SK-N-SH (cell line): ENCODE data around the gene RILPL1. TPM values are rescaled to one million over a fixed set of nuclear protein-coding genes. Genes with fewer than 3 reads are reported as not detected.

Experiments
- CTCF ChIA-PET: fragments of 300-600, 350-600 bp; formaldehyde crosslinking; extraction: SDS; loops from one replicate; lab custom pipeline; 2021; lab: Yijun Ruan, JAX
- POLR2A ChIA-PET: fragments of 350-600 bp; sonication (Branson Sonifier 250); formaldehyde crosslinking; extraction: SDS; loops from one replicate; lab custom pipeline; 2020; ENCODE audit warnings: antibody characterized with exemption, inconsistent platforms; lab: Yijun Ruan, JAX
- DNase-seq: peaks from one replicate; pipeline ENCODE4 v3.0.0; 2012
- H2AFZ ChIP-seq: fragments of 200-600 bp; sonication (generic); 2 replicates; pipeline ENCODE4 v1.8.1; 2016; ENCODE audit warnings: antibody characterized with exemption, mild to moderate bottlenecking, low read depth
- H3F3A ChIP-seq: fragments of 200-600 bp; sonication (generic); replicated peaks from 2 replicates; pipeline ENCODE3; 2016; ENCODE audit warnings: antibody characterized with exemption, mild to moderate bottlenecking; ENCODE audit not compliant: insufficient read depth
- H3K27ac ChIP-seq, 2 experiments: fragments of 200-500 bp in 1 of 2; fragments of 200-600 bp in 1 of 2; sonication (Bioruptor generic) in 1 of 2; sonication (generic), shearing (Covaris generic) in 1 of 2; 2 replicates each; pipeline versions ENCODE4 v1.5.1 to v1.6.1; 2014 to 2016; ENCODE audit warnings: low read depth in 2 of 2, inconsistent platforms in 1 of 2, low read length in 1 of 2, mild to moderate bottlenecking in 1 of 2, mixed read lengths in 1 of 2
- H3K27me3 ChIP-seq: fragments of 200-600 bp; sonication (generic), shearing (Covaris generic); 2 replicates; pipeline ENCODE4 v1.6.1; 2016; ENCODE audit warnings: mixed run types; ENCODE audit not compliant: insufficient read depth
- H3K36me3 ChIP-seq, 2 experiments: fragments of 200-500 bp in 1 of 2; fragments of 200-600 bp in 1 of 2; sonication (Bioruptor generic) in 1 of 2; sonication (generic) in 1 of 2; replicated peaks in 1 of 2; 2 replicates each; pipeline versions ENCODE3 to v1.5.1; 2014 to 2016; ENCODE audit warnings: low read length in 1 of 2, mild to moderate bottlenecking in 1 of 2; ENCODE audit not compliant: insufficient read depth in 2 of 2, control insufficient read depth in 1 of 2
- H3K4me1 ChIP-seq, 2 experiments: fragments of 200-500 bp in 1 of 2; fragments of 200-600 bp in 1 of 2; sonication (Bioruptor generic) in 1 of 2; sonication (generic), shearing (Covaris generic) in 1 of 2; 2 replicates each; pipeline versions ENCODE4 v1.5.1 to v1.6.1; 2014 to 2016; ENCODE audit warnings: low read depth in 1 of 2, low read length in 1 of 2, mixed run types in 1 of 2; ENCODE audit not compliant: insufficient read depth in 2 of 2, control insufficient read depth in 1 of 2
- H3K4me2 ChIP-seq: fragments of 200-600 bp; sonication (generic), shearing (Covaris generic); 2 replicates; pipeline ENCODE4 v1.6.1; 2017; ENCODE audit warnings: mixed run types
- H3K4me3 ChIP-seq, 2 experiments: fragments of 200-500 bp in 1 of 2; fragments of 200-600 bp in 1 of 2; sonication (Bioruptor generic) in 1 of 2; sonication (generic), shearing (Covaris generic) in 1 of 2; 2 replicates each; pipeline versions ENCODE4 v1.5.1 to v1.8.1; 2014 to 2016; ENCODE audit warnings: low read depth in 2 of 2, inconsistent platforms in 1 of 2, low read length in 1 of 2, mild to moderate bottlenecking in 1 of 2, mixed read lengths in 1 of 2, moderate library complexity in 1 of 2
- H3K79me2 ChIP-seq: fragments of 200-600 bp; sonication (generic); 2 replicates; pipeline ENCODE4 v1.8.1; 2017; ENCODE audit warnings: mild to moderate bottlenecking; ENCODE audit not compliant: insufficient read depth
- H3K9ac ChIP-seq: fragments of 200-600 bp; sonication (generic); 2 replicates; pipeline ENCODE4 v1.6.1; 2017; ENCODE audit warnings: mixed run types
- H3K9me2 ChIP-seq: fragments of 200-600 bp; sonication (generic); 2 replicates; pipeline ENCODE4 v1.6.1; 2017; ENCODE audit warnings: mixed run types
- H3K9me3 ChIP-seq: fragments of 200-600 bp; sonication (generic); 2 replicates; pipeline ENCODE4 v1.6.1; 2017; ENCODE audit warnings: mixed run types, mild to moderate bottlenecking, moderate library complexity
- H4K20me1 ChIP-seq: fragments of 200-600 bp; sonication (generic); 2 replicates; pipeline ENCODE4 v1.6.1; 2017; ENCODE audit warnings: mild to moderate bottlenecking, mixed run types; ENCODE audit not compliant: insufficient read depth
- ELF1 ChIP-seq: IDR thresholded peaks from 2 replicates; pipeline ENCODE4 v1.4.0; 2012
- EZH2phosphoT487 ChIP-seq: fragments of 200-600 bp; sonication (generic); IDR thresholded peaks from 2 replicates; pipeline ENCODE4 v1.6.1; 2017; ENCODE audit warnings: low read depth, mixed run types, mild to moderate bottlenecking, antibody characterized with exemption, moderate library complexity, borderline replicate concordance
- FOSL2 ChIP-seq: IDR thresholded peaks from 2 replicates; pipeline ENCODE4 v1.4.0; 2012; ENCODE audit warnings: low read depth, mild to moderate bottlenecking, moderate library complexity, borderline replicate concordance
- FOXJ3 ChIP-seq: sonication (generic); formaldehyde crosslinking; IDR thresholded peaks from 2 replicates; pipeline ENCODE4 v1.5.1; 2020; ENCODE audit warnings: mild to moderate bottlenecking, missing genetic modification reagents
- FOXM1 ChIP-seq: IDR thresholded peaks from 2 replicates; pipeline ENCODE4 v1.4.0; 2012; ENCODE audit warnings: low read depth, mild to moderate bottlenecking
- GATA2 ChIP-seq: sonication (generic); formaldehyde crosslinking; IDR thresholded peaks from 2 replicates; pipeline ENCODE4 v1.5.0; 2020; ENCODE audit warnings: mild to moderate bottlenecking, missing genetic modification reagents
- IRF3 ChIP-seq: fragments of 150-350 bp; IDR thresholded peaks from 2 replicates; pipeline ENCODE4 v1.6.1; 2016; ENCODE audit warnings: mild to moderate bottlenecking, low read depth, low read length
- JUND ChIP-seq: IDR thresholded peaks from 2 replicates; pipeline ENCODE4 v1.4.0; 2012
- MEF2A ChIP-seq: IDR thresholded peaks from 2 replicates; pipeline ENCODE4 v1.4.0; 2012; ENCODE audit warnings: low read depth, borderline replicate concordance
- MXI1 ChIP-seq: IDR thresholded peaks from 2 replicates; pipeline ENCODE4 v1.6.1; 2012; ENCODE audit warnings: mild to moderate bottlenecking, low read depth, low read length, improper control_type of control experiment
- PBX3 ChIP-seq: IDR thresholded peaks from 2 replicates; pipeline ENCODE4; 2012
- POLR2AphosphoS5 ChIP-seq: IDR thresholded peaks from 2 replicates; pipeline ENCODE4 v1.6.1; 2012; ENCODE audit warnings: low read depth, low read length
- RAD21 ChIP-seq: IDR thresholded peaks from 2 replicates; pipeline ENCODE4 v1.6.1; 2012; ENCODE audit warnings: mild to moderate bottlenecking, low read length
- RCOR1 ChIP-seq: fragments of 150-350 bp; IDR thresholded peaks from 2 replicates; pipeline ENCODE4 v1.6.1; 2017; ENCODE audit warnings: antibody characterized with exemption, low read length
- REST ChIP-seq: IDR thresholded peaks from 2 replicates; pipeline ENCODE4 v1.6.1; 2012; ENCODE audit warnings: mild to moderate bottlenecking, low read depth, low read length, moderate library complexity
- RXRA ChIP-seq: IDR thresholded peaks from 2 replicates; pipeline ENCODE4 v1.4.0; 2012; ENCODE audit warnings: low read depth, mild to moderate bottlenecking, borderline replicate concordance
- SIN3A ChIP-seq: IDR thresholded peaks from 2 replicates; pipeline ENCODE4 v1.6.1; 2012; ENCODE audit warnings: low read depth, mild to moderate bottlenecking, low read length, moderate library complexity, borderline replicate concordance
- SMC3 ChIP-seq: IDR thresholded peaks from 2 replicates; pipeline ENCODE4 v1.6.1; 2012; ENCODE audit warnings: low read depth, low read length, improper control_type of control experiment
- TAF1 ChIP-seq: IDR thresholded peaks from 2 replicates; pipeline ENCODE4 v1.6.1; 2012; ENCODE audit warnings: low read depth, mild to moderate bottlenecking, low read length, moderate library complexity, borderline replicate concordance
- TCF12 ChIP-seq: IDR thresholded peaks from 2 replicates; pipeline ENCODE4 v1.4.0; 2012
- USF1 ChIP-seq: IDR thresholded peaks from 2 replicates; pipeline ENCODE4 v1.4.0; 2012; ENCODE audit warnings: low read depth, borderline replicate concordance
- YY1 ChIP-seq: IDR thresholded peaks from 2 replicates; pipeline ENCODE4 v1.4.0; 2012; ENCODE audit warnings: low read depth, mild to moderate bottlenecking
- WGBS: methylation state at CpG from one replicate; pipeline ENCODE4 v1.1.6; 2017; ENCODE audit warnings: low lambda C conversion rate; 5-methylcytosine and 5-hydroxymethylcytosine counted together
- polyA plus RNA-seq, 3 experiments: library from polyadenylated mRNA; depleted of rRNA; stranded (reverse); fragments of >200 nt; gene quantifications; 2 replicates each; pipeline ENCODE4 v1.2.3, GENCODE V29; 2012

Gene RILPL1
- polyA plus RNA-seq, 1 of the 3 experiments (the other 2 are of a cell fraction) = 32.6 TPM

GRCh38 chr12:123469978-123470377 is 63.5 kb downstream of the RILPL1 start (continued):
- no peak for TF ChIP-seq TAF1
- TF ChIP-seq RCOR1 = no peak
- no peak for TF ChIP-seq PBX3
- no peak for TF ChIP-seq ELF1
- TF ChIP-seq USF1 = no peak
- TF ChIP-seq MEF2A = no peak
- TF ChIP-seq, all 33 proteins: peak for 0

GRCh38 chr12:123468786-123469185 is 64.7 kb downstream of the RILPL1 start:
- H3K27ac ChIP-seq = no peak overlapping the region; a peak in 1 of 4 replicates
- no peak overlapping the region for H3K4me3 ChIP-seq
- peaks cover 30% of the 10 kb centered on the region for H3K79me2 ChIP-seq
- peaks cover 5% of the 10 kb centered on the region for H3F3A ChIP-seq
- ChIA-PET CTCF (no interaction called here), POLR2A (no interaction called here)
- 22% methylated on average over 1 of the region's 1 CpG for WGBS
- TF ChIP-seq RAD21 = peak; percentile 31; the same call in 1 of the 2 replicates
- TF ChIP-seq RXRA = no peak
- peaks cover 0 to 19% of the 10 kb centered on the region in 2 experiments; a peak in 2 of 4 replicates for H3K4me1 ChIP-seq
- H3K36me3 ChIP-seq = peaks cover 23 to 31% of the 10 kb centered on the region in 2 experiments
- no peaks in the 10 kb centered on the region for H3K27me3 ChIP-seq
- DNase-seq = no peak
- no peak overlapping the region for H2AFZ ChIP-seq
- no peaks in the 10 kb centered on the region for H4K20me1 ChIP-seq
- no peak overlapping the region for H3K9ac ChIP-seq
- H3K9me3 ChIP-seq = no peaks in the 10 kb centered on the region
- no peak overlapping the region for H3K4me2 ChIP-seq
- H3K9me2 ChIP-seq = no peaks in the 10 kb centered on the region

GRCh38 chr12:123465084-123465483 is 68.4 kb downstream of the RILPL1 start:
- Histone ChIP-seq H3K27me3 (no peaks in the 10 kb centered on the region), H4K20me1 (no peaks in the 10 kb centered on the region), H3K4me1 (peaks cover under 1 to 21% of the 10 kb centered on the region in 2 experiments; a peak in 2 of 4 replicates), H3K27ac (no peak overlapping the region; a peak in 1 of 4 replicates), H3K79me2 (peaks cover 62% of the 10 kb centered on the region), H2AFZ (no peak overlapping the region), H3K9me2 (no peaks in the 10 kb centered on the region), H3K9me3 (no peaks in the 10 kb centered on the region), H3K36me3 (peaks cover 5 to 10% of the 10 kb centered on the region in 2 experiments), H3K4me3 (no peak overlapping the region), H3K4me2 (no peak overlapping the region), H3K9ac (no peak overlapping the region), H3F3A (no peaks in the 10 kb centered on the region)
- WGBS = 91% methylated on average over 4 of the region's 4 CpGs
- CTCF ChIA-PET = interaction anchor here (0.7 kb wide), 1 partner anchor 10 kb away, joined by 3 read pairs; no protein-coding TSS in a partner anchor
- POLR2A ChIA-PET = no interaction called here
- DNase-seq = no peak
- TF ChIP-seq MXI1 (no peak), FOSL2 (no peak), IRF3 (no peak), RCOR1 (no peak), TCF12 (no peak), SIN3A (no peak), FOXM1 (no peak), RXRA (no peak), YY1 (no peak), SMC3 (no peak), JUND (no peak), GATA2 (CRISPR knock-in tag) (no peak), EZH2phosphoT487 (no peak), POLR2AphosphoS5 (no peak), REST (no peak), FOXJ3 (CRISPR knock-in tag) (no peak)
